HG03439 (cell line): Measurements from ENCODE around the gene IGF2BP2.

Experiments used
- ATAC-seq: cut with Tn5 transposase; IDR thresholded peaks from one replicate; pipeline ENCODE4 v1.9.1; 2021; ENCODE audit warnings: mild to moderate bottlenecking, moderate library complexity; ENCODE audit not compliant: unreplicated experiment

The IGF2BP2 gene

DNA sequence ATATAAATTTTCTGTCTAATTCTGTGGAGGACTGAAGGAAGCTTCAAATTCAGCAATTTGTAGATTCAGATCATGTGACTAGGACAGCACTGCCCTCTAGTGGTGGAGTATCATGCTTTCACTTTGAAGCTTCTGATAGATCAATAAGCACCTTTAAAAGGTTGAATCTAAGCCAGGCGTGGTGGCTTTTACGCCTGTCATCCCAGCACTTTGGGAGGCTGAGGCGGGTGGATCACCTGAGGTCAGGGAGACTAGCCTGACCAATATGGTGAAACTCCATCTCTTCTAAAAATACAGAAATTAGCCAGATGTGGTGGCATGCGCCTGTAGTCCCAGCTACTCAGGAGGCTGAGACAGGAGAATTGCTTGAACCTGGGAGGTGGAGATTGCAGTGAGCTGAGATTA lies 56.3 kb downstream of the IGF2BP2 start:
- ATAC-seq = peak; percentile 67

DNA sequence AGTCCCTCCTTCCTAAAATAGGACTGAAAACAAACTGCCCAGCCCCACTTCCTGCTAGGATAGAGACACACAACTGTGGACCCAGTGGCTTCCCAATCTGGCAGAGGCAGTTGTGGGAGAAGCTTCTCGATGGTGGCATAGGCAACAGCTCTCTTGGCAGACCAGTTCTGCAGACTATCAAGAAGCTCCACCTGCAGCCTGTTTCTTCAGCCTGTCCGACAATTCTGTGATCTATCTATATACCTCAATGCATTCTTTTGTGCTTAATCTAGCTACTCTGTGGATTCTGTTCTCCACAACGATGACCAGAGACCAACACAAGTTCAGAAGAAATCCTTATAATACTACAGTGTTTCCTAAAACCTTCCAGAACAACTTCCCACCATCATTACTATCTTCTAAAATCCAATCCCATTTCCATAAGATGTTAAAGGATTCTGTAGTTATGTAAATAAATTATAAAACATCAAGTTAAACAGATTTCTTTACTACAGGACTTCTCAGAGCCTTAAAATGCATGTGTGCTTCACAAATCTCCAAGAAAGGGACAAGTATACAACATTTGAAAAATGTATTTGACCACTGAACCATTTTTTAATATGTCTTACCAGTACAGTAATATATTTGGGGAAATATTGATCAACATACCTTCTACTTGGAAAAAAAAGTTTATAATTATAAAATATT lies 57.7 kb downstream of the IGF2BP2 start:
- no peak for ATAC-seq

DNA sequence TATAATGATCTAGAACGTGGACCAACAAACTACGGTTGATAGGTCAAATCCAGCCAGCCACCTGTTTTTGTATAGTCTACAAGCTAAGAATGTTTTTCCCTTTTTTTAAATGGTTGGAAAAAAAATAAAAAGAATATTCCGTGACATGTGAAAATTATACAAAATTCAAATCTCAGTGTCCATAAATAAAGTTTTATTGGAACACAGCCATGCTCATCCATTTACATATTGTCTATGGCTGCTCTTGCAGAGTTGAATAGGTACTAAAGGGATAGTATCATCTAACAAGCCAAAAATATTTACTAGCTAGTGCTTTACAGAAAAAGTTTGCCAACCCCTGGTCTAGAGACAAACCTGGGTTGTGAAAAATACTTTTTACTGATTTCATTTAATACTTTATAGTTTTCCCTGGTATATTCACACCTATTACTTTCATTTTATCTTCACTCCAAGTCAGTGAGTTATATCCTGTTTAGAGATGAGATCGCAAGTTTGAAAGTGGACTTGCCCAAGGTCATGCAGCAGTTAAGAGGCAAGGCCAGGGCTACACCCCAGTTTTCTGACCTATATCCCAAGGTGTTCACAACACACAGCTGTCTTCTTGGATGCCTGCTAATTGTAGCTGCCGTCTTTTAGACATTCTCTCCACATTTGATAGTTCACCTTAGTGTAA lies 58.4 kb downstream of the IGF2BP2 start:
- no peak for ATAC-seq

DNA sequence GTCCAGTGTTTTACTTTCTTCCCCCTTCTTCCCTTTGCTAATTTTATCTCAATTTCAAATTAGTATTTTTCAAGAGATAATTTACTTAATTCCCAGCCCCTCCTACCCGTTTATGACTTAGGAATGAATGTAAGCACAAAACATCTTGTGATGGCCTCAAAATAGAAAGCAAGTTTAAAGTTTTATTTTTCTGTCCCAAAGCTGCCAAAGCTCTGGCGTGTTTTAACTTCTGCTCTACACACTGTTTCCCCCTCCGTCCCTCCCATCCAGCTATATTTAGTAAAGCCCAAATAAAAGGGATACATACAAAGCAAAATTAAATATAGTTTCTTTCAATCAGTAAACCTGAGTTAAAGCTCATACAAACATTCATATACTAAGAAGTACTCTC lies 59.9 kb downstream of the IGF2BP2 start:
- ATAC-seq = no peak

DNA sequence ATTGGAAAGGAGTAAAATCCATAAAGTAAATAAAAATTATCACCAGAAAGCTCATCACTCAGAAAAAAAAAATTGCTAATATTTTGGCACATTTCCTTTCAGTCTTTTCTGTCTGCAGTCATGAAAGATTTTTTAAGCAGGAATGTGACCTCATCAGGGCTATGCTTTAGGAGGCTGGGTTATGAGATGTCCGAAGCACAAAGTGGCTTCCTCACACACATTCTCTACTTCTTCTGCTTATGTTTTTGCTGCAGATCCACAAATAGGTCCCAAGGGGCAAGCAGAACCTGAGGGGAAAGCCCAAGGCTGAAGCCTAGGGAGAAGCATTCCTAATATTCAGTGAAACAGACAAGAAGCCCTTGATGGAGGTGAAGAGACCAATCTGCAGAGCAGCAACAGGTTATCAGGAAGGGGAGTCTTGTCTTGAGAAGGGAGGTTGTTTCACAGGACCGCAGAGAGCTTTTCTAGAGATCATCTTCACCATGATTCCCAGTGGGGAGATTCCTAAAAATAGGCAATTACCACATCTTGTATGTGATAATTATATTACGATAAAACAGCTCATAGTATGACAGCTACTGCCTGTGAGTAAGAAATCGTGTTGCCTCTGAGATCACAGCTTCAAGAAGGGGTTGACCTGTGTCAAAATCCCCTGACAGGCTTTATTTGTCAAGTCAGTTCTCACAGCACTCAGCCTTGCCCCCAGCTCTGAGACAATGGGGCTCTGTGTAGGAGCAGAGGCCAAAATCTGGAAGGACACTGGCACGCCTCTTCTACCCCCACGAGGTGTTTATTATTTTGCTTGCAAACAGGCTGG lies 60.5 kb downstream of the IGF2BP2 start:
- no peak for ATAC-seq

DNA sequence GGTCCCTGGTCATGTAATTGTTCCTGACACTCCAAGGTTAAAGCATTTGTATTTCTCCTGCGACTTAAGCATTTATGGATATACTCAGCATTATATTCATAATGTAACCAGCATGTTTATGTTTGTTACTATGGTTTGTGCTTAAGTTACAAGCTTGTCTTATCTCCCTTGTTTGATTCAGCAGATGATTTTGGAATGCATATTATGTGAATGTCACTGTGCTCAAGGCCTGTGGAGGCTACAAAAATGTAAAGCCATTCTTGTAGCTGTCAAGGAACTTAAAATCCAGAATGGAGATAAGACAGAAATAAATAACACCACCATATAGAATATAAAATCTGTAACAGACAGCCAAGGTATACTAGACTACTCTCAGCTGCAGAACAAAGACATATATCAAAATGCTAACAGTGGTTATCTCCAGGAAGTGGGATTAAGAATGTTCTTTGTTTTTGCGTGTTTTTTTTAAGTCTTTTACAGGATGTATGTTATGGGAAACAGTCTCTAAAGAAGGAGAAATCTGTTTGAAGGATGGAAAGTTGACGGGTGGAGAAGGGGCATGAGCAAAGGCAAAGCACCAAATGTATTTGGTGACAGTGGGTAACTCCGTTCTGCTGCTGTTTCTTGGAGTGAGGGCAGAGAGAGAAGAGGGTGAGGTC lies 61.4 kb downstream of the IGF2BP2 start:
- ATAC-seq = no peak

DNA sequence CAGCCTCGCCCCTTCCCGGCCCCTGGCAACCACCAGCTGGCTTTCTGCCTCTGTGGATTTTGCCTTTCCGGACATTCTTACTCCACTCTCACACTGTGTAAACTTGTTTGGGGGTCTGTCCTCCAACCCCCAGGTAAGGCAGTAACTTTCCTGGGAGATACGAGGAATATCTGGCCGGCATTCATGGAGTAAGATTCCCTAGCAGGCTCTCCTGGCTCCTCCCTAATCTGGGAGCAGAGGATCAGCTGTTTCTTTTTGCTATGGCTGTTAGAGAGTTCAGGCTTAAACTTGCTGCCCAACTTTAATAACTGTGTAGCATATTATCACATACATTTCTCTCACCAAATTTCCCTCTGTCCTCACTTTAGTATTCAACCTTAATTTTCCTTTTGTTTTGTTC lies 64.3 kb downstream of the IGF2BP2 start:
- ATAC-seq = no peak

DNA sequence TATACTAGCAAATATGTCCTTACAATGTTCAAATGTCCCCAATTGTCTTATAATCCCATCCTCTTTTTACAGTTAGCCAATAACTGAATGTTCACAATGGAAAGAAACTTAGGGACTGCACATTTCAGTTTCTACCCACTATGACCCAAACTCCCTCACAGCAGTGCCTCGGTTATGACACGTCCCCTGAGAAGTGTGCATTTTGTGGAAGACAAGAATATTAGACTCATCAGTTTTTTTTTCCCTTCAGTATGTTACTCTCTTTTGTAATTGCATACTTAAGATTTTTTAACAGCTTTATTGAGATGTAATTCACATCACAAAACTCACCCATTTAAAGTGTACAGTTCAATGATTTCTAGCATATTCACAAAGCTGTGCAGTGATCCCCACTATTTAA lies 64.8 kb downstream of the IGF2BP2 start:
- no peak for ATAC-seq

DNA sequence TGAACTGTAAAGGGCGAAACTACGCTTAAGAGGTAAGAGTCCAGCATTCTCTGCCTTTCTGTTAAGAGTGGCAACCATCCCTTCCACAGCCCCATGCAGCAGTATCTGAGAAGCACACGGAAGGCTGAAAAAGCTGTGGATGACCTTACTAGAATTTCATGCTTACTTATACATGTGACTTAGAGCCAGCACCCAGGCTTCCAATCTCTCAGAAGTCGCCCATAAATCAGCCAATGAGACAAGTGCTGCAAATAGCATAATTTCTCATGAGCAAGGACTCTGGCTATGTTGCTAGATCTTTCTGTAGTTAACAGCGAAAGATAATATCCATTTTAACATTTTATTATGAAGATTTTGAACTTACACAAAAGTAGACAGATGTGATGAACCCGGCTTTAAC lies 65.3 kb downstream of the IGF2BP2 start:
- ATAC-seq = no peak

DNA sequence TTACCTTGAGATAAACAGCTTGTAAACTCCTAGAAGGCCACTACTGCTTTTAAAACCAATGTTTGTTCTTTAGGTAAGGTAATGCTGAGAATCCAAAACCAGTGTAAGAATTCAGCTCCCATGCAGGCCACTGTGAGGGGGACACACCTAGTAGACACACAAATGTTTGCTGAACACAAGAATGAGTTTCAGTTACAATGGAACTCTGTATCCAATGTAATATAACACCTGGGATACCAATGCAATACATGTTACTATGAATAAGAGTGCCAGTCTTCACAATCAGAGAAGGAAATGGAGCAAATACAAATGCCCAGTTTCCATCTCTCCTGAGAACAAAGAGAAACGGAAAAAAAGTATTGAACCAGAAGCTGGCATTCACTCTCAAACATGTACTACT lies 65.9 kb downstream of the IGF2BP2 start:
- ATAC-seq = no peak

DNA sequence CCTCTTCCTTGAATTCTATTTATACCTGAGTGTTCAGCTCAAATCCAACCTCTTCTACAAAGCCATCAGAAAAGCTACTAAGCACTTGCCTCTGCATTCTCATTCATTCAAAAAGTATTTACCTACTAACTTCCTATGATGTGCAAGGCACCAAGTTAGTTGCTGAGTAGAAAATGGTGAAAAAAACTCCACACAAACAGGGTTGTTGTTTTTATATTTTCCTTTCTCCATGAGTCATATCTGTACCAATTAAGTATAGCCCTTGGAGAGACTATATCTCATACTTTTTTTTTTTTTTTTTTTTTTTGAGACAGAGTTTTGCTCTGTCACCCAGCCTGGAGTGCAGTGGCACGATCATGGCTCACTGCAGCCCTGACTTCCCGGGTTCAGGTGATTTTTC lies 67.7 kb downstream of the IGF2BP2 start:
- ATAC-seq = no peak

DNA sequence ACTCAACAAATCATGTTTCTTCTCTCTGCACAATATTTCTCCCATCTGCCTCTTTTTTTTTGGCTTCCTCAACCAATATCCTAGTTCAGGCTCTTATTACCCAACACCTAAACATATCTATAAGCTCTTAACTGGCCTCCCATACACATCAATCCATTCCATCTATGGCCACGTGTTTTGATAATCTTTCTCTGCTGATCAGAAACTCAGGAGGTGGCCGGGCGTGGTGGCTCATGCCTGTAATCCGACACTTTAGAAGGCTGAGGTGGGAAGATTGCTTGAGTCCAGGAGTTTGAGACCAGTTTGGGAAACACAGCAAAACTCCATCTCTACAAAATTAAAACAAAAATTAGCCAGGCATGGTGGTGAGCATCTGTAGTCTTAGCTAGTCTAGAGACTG lies 68.4 kb downstream of the IGF2BP2 start:
- no peak for ATAC-seq

DNA sequence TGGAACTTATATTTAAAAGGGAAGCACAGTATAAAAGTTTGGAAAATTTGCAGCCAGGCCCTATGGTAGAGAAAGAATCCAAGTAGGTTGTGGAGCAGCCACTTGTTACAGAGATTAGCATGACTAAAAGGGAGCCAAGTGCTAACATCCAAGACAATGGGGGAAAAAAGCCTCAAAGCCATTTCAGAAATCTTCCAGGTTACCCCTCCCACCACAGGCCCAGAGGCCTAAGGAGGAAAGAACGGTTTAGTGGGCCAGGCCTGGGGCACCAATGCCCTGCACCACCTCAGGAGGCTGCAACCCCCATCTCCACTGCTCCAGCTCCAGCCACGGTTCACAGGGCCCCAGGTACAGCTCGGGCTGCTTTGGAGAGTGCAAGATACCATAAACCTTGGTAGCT lies 69.9 kb downstream of the IGF2BP2 start:
- ATAC-seq = no peak

DNA sequence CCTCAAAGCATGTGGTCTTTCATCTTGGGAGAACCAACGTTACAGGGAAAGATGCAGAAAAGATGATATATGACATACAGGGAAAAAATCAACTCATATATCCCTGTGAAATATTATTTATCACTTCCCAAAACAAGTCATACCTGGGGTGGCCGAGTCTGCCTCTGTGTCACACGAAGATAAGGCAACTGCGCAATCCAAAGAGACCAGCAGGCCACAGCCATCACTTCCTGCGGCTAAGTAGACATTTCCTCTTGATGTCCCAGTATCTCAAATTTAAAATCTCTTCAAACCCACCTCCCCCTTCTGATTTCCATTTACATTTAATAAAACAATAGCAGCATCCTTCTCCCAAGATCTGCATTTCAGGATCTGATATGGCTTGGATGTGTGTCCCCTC lies 71.5 kb downstream of the IGF2BP2 start:
- ATAC-seq = no peak

DNA sequence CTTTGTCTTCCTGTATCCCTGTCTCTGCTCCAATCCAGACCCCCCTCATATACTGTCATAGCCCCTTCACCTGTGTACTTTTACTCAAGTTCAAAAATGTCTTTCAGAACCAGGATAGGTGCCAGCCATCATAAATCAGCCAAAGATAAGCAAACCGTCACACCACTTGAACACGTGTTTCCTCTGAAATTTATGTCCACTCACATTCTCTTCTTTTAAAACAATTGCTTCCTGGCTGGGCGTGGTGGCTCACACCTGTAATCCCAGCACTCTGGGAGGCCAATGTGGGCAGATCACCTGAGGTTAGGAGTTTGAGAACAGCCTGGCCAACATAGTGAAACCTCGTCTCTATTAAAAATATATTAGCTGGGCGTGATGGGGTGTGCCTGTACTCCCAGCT lies 74.1 kb downstream of the IGF2BP2 start:
- ATAC-seq = no peak

DNA sequence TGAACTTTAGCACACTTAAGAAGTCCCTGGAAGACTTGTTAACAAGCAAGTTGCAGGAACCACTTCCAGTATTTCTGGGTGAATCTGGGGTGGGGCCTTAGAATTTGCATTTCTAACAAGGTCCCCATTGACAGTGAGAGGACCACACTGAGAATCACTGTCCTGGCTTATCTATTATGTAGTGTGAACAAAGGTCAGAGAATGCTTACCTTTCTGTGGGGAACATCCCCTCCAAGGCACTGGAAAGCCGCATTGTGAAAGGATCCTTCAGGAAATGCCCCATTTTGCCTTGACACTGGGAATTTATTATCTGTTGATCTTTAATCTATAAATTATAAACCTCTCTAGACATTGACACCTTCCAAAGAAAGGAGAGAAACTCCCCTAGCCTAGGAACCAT lies 74.8 kb downstream of the IGF2BP2 start:
- no peak for ATAC-seq

DNA sequence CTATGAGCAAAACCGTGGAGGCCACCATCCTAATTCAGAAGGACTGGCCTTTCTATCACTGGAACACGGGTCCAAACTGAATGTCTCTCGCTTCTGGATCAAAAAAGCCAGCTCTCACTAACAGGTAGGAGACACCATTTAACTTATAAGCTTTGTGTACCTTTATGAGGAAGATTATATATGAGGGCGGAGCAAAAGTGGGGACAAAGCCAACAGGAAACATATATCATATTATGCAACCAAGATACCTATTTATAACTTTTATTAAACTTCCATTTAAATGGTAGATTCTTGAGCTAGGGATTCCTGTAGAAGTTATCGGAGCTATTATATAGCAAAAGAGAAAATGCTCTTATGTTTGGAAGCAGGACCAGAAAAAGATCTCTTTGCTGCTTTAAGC lies 78.4 kb downstream of the IGF2BP2 start:
- ATAC-seq = no peak

DNA sequence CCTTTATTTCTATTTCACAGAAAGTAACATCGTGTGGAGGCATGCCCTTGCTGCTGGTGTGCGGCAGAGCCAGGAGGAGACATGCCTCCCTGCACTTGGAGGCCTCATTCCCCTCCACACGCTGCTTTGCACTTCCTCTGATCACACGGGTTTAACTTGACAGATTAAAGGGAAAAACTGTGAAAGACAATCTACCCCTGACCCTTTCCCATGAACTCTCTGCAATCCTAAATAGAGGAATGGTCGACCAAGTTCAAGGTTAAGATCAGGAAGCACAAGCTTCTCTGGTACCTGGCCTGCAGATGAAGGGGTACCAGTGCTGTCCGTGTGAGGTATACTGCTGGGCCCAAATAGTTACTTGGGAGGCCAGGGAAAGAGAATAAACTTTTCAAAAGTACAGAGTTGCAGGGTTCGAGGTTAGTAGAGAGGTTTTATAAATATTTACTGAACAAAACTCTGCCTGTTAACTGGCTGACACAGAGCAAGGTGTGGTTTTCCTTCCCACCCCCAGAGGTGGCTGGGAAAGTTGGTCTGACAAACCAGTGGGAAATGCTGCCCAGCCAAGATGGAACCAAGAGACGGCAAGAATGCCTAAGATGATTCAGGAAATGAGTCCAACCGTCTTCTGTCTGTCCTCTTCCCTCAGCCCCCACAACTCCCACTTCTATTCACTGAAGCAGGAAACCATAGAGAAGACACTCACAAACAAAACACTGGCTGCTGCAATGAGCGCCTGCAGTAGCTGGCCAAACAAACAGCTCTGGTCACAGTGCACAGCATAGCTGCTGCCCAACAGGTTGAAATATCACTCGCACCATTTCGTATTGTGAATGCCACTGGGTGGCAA lies 79.6 kb downstream of the IGF2BP2 start:
- ATAC-seq = no peak

DNA sequence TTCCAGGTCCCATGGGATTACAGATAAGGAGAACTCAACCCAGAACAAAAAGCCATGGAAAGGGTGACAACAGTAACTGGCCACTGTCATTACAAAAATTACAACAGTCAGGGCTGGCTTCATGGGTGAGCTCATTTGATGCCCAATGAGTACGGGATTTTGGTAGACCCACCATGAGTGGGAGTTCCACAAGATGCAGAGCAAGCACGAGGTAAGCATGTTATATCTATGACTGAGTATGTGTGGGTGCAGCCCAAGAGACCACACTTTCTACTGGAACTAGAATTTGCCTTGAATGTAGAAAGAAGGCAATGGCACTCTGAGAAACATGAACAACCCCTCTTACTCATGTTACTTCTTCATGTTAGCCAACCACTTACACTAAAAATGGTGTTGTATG lies 83.3 kb downstream of the IGF2BP2 start:
- no peak for ATAC-seq

DNA sequence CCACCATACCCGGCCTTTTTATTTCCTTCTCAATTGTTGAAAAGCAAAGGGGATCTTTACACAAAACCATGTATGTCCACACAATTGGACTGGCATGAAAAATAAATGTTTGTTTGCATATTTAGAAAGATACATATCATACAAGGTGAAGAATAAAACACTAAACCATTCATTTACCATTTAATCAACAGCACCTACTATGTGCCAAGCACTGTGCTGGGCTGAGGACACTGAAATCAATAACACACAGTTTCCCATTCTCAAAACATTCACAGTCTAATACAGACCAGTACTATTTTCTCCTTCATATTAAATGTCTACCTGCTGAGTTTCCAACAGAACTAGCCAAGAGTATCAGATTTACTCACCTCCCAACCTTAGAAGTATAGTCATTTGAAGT lies 84.7 kb downstream of the IGF2BP2 start:
- no peak for ATAC-seq

DNA sequence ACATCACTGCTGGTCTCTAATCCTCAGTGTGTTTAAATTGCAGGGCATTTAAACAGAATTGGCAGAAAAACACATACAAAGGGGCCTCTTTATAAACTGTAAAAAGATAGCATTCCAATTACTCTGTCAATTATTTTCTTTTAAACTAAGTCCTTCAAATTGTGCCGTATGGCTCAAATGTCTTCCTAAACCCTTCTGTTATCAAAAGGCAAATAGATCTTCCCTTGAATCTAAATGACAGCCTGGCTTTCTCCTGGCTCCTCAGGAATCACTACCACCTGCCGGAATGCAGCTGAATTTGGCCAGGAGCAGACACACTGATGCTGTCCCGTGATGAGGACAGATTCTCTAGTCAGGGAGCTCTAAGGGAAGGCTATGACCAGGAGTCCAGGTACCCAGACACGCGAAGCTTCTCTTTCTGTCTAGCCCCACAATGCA lies 85.6 kb downstream of the IGF2BP2 start:
- no peak for ATAC-seq
